ENCODE data around the gene SCFD2.

The SCFD2 gene

DNA sequence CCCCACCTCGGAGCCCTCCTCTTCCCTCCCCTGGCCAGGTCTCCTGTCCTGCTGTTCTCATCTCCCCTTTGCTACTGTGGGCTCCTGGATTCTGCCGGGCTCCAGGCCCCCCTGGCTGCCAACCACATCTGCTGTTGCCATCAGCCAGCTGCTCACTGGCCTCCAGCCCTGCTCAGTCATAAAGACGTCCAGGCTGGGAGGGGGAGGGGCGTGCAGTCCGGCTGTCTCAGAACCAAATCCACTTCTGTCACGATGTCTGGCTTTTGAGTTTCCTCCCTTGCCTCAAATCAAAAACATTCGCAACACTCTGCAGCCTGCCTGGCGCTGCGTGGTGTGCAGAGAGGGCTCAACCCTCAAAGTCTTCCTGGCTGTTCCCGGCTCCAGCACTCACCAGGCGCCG lies 496.7 kb downstream of the SCFD2 start:
- no peak for DNase-seq

DNA sequence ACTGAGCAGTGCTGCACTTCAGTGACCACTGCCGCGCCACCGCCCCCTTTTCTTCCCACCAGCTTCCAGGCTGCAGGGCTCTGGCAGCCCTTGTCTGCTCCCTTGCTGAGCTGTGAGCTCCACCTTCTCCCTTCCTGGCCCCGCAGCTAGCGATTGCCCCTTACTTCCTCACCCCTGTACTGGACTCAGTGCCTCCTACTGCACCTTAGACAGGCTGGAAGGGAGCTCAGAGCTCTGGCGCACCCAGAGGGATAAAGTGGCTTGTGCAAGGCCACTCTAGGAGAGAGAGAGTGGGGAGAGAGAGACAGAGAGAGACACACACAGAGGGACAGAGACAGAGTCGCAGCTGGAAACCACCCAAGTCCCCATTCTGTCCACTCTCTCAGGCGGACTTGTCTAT lies 497.7 kb downstream of the SCFD2 start:
- no peak for DNase-seq

DNA sequence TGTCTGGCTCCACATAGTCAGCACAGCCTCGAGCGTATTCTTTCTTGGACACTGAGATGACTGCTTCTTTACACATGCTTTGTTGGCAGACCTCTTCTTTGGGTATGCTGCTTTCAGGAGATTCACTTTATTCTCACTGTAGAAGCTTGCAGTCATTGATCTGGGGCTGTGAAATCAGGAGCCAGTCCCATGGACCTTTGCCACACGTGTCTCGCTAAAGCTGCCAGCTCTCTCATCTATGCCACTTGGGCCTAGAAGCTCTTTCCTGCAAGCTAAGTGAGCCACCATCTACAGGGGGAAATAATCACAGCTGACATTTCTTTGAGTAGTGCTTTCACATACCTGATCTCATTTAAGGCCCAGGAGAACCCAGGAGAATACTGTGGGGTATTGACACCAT lies 498.7 kb downstream of the SCFD2 start:
- DNase-seq: no peak

DNA sequence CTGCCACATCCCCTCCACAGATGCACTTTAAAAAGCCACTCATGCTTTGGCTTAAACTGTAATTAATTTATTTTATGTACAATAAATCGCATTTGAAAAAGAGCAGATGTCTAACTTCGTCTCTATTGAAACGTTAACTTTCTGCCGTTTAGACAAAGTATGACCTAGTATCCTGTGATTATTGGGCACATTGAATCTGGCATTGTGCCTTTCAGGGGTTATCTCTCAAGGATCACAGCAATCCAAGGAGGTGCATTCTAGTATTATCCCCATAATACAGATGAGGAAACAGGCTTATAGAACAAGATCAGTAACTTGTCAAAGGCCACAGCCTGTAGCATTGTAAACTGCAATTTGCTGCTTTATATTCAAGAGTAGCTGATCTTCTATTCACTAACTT lies 499.1 kb downstream of the SCFD2 start:
- no peak for DNase-seq

DNA sequence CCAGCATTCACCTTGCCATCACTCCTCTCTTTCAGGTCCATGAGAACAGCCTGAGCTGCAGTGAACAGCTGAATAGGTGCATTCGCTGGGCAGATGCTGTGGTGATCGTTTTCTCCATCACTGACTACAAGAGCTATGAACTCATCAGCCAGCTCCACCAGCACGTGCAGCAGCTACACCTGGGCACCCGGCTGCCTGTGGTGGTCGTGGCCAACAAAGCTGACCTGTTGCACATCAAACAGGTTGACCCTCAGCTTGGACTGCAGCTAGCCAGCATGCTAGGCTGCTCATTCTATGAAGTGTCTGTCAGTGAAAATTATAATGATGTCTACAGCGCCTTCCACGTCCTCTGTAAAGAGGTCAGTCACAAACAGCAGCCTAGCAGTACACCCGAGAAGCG lies 500.6 kb downstream of the SCFD2 start:
- DNase-seq: no peak

DNA sequence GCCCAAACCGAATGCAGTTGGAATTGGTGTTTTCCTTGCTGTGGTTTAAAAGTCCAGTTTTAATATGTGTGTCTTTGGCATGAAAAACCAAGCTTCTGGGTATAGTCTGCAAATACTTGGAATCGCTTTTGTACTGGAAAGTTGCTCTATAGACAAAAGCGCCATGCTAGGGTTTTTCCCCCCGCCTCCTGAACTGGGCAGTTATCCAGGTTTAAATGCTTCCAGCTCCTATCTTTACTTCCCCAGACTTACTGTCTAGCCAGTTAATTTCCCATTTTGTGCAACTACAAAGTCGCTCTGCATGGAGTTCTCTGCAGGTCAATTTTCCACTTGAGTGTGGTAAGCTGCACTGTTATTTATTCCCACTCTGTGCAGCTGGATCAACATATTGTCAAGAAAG lies 501.1 kb downstream of the SCFD2 start:
- no peak for DNase-seq

DNA sequence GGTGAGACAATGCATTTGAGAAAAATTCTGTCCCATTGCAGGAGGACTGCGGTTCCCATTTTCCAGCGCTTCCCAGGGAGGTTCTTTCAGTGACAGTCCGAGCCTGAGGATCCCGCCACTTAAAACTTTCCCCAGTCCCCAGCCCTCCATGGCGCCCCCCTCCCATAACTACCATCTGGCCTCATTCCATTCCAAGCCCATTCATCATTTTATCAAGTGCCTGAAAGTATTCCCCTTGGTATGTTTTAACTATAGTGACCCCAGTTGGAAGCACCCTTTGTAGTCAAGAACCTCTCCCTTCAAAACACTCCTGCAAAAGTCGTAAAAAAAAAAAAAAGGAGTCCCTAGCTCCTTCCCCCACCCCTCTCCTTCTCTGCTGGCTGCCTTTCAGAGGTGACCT lies 502.5 kb downstream of the SCFD2 start:
- no peak for DNase-seq

DNA sequence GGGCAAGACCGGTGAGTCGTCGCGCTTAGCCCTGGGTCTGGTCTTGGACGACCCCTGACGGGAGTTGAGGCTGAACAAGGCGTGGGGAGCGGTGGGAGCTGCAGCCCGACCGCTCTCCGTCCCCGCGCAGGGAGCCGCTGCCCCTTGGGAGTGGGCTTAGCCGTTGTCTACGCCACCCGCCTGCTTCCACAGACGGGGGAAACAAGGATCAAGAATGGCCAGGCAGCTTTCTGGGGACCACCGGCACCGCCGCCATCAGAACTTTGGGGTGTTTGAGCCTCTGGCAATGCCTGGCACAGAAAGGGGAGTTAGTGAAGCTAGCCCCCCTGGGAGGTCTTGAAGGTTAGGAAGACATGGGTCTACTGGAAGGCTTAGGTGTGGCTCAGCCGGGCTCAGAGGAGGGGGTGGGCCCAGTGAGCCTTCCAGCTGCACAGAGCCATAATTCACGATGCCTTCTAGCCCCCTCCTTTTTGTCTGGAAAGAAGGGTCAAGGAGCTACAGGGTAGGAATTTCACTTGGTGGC lies 503.2 kb downstream of the SCFD2 start:
- no peak for DNase-seq

DNA sequence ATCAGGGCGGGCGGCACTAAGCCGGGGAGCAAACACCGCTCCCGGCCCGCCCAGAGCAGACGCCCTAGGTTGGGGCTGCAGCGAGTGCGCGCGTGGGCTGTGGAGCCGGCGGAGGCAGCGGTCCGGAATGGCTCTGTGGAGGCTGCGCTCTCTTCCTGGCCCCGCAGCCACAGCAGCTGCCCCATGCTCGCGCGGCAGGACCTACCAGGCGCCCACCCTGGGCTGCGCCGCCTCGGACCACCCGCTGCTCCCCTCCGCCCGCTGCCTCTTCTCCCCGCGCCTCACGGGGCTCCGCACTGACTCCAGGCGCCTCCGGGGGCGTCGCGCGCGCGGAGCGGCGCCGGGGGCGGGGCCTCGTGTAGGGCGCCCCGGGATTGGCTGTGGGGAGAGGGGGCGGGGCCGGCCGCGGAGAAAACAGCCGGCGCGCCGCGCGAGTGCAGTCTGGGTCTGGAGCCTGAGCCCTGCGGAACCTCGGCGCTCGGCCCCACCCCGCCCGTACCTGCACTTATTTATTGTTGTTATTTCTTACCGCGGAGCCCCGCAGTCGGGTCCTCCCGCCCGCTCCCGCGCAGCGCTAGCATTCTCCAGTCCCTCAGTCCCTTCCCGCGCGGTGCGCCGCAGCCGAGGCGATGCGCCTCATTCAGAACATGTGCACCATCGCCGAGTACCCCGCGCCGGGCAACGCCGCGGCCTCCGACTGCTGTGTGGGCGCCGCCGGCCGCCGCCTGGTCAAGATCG lies 503.8 kb downstream of the SCFD2 start, which contains the start of gene RASL11B:
Gene RASL11B, plus strand, starts transcription at position 439 of the 738 bp plus-strand sequence. Its CDS starts 191 bp downstream, at position 630.
- peak; percentile 83 for DNase-seq

DNA sequence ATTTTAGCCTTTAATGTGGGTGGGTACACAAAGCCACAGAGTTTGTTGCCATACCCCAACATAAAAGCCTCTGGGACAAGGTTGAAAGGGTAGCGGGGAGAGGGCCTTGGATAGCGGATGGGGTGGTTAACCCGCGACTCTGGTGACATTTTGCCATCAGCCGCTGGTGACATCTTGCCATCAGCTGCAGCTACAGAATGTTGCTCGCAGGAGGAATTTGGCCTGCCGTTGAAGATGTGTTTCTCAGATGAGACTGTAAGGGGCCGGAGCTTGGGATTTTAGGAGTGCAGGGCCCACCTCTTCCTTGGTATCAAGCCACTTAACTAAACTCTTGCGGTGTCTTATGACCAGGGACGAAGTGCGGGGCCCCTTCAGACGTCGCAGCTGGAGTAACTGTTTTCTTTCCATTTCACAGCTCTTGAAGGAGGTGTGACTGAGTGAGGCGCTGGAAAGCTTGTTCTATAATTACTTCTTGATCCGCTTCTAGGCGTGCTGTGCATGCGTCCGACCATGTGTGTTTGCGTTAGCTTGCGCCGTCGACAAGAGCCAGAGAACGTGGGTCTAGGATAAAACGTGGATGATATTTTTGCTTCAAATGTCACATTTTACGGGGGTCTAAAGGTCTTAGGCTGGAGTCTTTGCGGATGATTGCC lies 504.6 kb downstream of the SCFD2 start:
- DNase-seq: no peak

DNA sequence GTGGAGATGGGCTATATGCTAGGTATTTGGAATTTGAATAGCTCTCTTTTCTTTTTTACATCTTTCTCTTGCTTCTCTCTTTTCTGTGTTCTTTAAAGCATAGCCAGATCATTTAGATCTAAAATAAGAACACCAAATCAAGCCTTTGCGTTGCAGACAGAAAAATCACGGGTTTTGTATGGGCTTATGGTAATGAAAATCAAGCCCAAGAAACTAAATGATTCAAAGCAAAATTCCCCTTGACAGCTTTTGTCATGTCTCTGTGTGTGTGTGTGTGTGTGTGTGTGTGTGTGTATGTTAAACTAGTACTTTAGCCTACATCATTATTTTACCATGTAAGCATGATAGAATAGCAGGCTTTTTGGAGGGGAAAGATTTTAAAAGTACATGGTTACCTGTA lies 505.5 kb downstream of the SCFD2 start:
- no peak for DNase-seq

DNA sequence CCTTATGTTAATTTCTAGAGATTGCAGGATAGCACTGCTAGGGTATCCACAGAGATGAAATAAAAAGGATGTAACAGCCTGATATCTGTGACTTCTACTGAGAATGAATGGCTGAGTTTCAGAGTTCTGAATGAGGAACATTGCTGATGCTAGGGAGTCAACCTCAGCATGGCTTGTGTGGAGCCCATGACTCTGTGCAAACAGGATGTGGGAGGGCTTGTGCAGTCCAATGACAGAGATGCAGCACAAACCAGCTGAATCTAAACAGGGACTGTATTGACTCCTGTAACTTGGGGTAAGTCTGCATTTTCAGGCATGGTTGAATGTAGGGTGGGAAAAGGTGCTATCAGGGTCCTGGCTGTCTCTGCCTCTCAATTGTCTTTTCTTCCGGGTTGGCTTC lies 509.1 kb downstream of the SCFD2 start:
- DNase-seq: no peak

DNA sequence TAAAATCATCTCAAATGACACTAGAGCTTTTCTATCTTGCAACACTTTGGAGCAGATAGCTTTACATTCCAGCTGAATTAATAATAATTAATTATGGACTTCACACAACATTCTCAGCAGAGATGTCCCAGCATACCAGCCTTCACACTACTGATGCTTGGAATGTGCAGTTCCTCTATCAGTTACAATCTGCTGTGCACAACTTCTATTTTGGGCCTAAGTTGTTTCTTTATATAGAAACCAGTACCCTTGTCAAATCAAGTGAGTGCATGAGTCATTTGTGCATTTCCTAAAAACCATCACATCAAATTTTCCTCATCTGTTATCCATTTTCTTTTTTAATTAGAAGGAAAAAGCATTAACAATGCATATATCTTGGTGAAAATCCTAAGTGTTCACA lies 512.5 kb downstream of the SCFD2 start:
- DNase-seq: no peak

DNA sequence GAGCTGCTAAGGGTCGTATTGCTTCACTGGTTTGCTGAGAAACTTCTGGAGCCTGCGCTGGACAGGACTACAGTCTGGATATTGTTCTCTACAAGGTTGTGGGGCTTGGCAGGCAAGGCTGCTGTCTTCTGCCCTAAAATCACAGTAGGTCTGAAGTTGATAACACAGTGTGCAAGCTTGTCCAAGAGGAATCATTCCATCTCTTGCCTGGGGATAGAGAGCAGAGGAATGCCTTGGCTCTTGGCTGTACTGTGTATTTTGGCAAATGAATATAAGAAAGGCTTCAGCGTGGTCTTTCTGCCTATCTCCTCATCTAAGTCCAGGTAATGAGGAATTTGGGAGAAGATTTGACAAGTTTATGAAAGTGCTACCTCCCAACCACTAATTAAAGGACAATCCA lies 513.1 kb downstream of the SCFD2 start:
- DNase-seq: no peak

DNA sequence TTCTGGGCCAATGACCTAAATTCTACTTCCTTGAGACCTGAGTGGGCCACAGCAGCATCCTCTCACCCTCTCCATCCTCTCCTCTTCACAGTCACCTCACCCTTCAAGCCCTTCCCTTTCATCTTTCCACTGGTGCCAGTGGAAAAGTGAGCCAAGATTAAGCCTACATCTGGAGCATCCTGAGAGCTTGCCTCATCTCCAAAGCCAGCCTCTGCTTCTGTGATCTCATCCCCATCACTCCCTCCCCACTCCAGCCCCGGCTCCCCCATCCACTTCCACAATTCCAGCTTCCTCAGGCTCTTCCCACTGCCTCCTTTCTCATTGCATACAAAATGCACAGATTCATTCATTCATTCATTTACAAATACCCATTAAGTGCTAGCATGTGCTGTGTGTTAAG lies 513.8 kb downstream of the SCFD2 start:
- DNase-seq: no peak

DNA sequence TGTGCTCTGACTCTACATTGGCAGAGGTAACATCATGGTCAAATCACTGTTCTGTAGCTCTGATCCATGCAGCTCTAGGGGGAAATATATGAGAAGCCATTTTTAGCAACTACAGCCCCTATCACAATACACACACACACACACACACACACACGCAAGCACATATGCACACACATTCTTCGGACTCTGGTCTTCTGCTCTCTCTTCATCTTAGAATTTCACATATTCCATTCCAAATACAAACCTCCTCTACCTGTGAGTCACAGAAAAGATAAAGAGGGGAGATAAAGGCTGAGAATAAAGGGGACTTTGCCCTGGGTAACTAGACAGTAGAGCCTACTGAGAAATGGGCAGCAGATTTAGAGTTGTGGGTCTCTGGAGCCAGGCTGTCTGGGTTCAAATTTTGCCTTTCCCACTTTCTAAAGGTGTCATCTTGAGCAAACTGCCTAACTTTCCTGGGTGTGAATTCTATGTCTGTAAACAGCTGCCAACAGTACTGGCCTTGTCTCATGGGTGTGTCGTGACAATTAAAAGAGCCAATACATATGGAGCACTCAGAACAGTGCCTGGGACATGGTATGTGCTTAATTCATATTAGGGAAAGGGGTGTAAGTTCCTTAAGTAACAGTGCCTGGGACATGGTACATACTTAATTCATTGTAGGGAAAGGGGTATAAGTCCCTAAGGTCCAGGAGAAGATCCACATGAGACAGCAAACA lies 515.3 kb downstream of the SCFD2 start:
- no peak for DNase-seq

DNA sequence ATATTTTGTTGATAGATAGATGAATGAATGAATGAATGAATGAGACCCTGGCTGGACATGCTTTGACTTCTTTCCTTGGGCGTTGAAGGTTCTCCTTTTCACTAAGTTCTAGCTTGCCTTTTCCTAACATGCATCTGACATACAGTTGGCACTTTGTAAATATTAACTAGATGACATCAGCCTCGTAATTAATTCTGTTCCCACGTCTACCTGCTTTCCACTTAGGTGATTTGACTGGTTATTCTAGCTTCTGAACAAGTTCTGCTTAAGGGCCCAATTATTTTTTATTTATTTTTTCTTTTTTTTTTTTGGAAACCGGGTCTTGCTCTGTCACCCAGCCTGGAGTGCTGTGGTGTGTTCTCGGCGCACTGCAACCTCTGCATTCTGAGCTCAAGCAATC lies 517.6 kb downstream of the SCFD2 start:
- DNase-seq: no peak

DNA sequence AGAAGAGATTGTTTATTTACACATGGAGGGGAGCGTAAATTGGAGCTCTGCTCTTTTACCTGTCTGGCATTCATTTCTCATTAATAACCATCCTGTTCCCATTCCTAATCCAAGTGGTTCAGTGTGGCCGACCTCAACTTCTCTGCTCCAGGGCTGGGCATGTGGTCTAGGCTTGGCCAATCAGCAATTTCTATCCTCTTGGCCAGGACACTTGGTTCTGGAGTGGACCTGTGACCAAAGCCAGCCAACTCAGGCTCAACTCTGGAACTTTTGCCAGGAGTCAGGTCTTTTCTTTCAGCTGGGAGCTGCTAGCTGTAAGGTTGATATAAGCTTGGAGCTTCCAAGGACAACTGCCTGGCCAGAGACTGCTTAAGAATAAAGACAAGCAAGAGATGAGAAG lies 519.4 kb downstream of the SCFD2 start:
- no peak for DNase-seq

DNA sequence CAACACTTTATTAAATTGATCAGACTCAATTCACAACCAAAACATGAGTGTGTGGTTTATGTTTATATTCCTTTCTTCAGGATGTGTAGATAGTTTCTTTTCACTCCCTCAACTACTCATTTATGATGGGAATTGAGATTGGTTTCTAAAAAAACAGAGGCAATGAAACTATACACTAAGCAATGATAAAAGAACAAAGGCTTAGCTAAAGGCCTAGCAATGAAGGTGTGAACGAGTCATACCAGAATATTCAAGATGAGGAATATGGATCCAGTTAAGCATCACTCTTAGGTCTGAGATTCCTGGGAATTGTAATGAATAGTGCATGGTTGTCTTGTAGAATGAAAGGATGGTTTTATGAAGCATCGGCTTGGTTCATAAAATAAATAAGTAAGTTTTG lies 521.3 kb downstream of the SCFD2 start:
- no peak for DNase-seq

DNA sequence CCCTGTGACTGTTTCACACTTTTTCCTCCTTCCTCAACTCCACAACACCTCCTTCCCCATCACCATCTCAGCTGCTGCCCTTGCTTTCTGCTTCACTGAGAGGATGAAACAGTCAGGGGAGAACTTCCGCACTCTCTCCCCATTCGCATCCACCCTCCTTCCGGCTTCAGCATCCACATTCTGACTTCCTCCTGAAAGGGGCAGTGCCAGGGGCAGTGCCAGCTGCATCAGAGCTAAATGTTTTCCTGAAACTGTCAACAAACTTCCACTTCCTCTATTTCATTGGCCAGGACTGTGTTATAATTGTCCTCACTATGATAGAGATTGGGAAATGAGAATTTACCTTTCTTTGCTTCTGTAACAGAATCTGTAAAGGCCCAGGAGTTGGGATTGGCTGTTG lies 521.9 kb downstream of the SCFD2 start:
- DNase-seq: no peak

DNA sequence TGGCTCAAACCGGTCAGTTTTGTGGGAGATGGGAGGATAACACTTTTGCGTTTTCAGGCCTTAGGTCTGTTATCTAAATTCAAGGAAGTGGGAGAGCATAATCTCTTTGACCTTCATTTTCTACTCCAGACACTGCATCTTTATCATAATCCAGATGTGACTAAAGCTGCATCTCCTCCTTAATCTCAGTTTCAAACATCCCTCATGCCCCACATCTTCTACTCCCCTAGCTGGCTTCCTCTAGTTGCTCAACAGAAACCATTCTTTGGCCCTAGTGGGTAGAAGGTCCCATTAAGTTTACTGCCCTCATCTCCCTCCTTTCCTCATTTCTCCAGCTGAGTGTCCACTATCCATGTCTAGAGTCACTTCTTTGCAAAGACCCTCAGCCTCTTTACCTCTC lies 522.5 kb downstream of the SCFD2 start:
- no peak for DNase-seq

DNA sequence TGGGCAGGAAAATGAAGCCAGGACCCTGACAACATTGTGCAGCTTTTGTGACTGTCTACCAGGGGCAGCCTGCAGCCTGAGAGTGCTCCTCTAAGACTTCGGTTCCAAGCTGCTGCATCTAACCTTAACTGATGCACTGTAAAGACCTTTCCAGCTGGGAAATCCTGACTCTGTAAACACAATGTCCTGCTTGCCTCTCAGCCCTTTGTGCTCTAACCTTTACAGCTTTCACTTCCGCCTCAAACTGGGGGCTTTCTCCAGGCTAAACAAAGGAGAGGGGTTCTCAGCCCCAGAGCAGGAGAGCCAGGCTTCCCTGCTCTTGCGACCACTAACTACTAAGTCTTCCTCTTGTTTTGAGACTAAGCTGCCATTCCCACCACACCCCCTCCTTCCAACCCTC lies 523.1 kb downstream of the SCFD2 start:
- DNase-seq: no peak

DNA sequence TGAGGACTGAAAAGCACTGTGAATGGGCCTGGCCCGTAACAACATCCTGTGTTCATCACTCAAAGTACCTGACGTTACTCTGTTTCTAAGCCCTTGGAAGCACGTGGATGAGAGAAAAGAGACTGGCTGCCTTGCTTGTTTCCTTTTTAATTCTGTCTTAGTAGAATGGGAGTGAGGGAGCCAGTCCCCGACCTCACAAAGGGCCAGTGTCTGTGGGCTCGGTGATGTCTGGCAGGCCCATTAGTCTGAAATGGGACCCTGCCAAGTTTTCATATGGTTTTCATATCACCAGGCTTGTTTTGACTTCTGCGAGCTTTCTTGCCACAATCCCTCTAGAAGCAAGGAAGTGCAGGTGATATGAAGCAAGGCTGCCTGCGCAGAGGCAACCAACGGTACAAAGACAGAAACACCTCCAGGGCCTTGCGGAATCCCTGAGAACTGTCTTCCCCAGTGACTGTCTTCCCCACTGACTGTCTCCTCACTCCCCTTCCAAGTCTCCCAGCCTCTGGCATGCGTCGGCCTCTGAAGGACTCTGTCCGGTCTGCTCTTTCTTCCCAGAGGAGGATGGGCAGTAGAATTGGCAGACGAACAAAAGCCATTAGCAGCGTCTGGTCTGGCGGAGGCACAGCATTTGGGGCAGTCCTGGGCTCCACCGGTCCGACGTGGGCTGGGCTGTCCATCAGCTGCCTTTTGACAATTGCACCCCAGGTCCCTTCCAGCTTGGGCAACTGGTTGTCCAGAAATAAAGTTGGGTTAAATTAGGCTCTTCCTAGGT lies 524.0 kb downstream of the SCFD2 start:
- no peak for DNase-seq
